Panc1 (cell line): ENCODE results near the gene C6orf89. TPM values are rescaled to one million over a fixed set of nuclear protein-coding genes. Genes with fewer than 3 reads are reported as not detected.

ENCODE experiments used
- ATAC-seq: fragments of 200-7000 bp; cut with Tn5 transposase; 2 replicates; pipeline ENCODE4 v1.9.1; 2020; ENCODE audit warnings: mild to moderate bottlenecking, moderate library complexity
- BruUV-seq: library from RNA; stranded (reverse); fragments of 400-500 nt; replicated peaks from 2 replicates; lab custom pipeline; 2021; lab: Mats Ljungman, UMichigan
- CTCF ChIA-PET: fragments of 300-600 bp; sonication (Branson Sonifier 250); formaldehyde crosslinking; loops from one replicate; lab custom pipeline; 2022; ENCODE audit warnings: antibody characterized with exemption; lab: Charles Lee
- POLR2A ChIA-PET: fragments of 300-600 bp; sonication (Branson Sonifier 250); formaldehyde crosslinking; loops from one replicate; lab custom pipeline; 2022; ENCODE audit warnings: antibody characterized with exemption; lab: Charles Lee
- DNase-seq: peaks from one replicate; pipeline ENCODE4 v3.0.0-alpha.2; 2010; ENCODE audit warnings: low read depth, low spot score
- H3K27ac ChIP-seq: 2 replicates; pipeline ENCODE4 v1.5.1; 2011; ENCODE audit warnings: mild to moderate bottlenecking, low read length, inconsistent platforms
- H3K27me3 ChIP-seq: fragments of 200-500 bp; sonication (Bioruptor generic); 2 replicates; pipeline ENCODE4 v1.6.0; 2014; ENCODE audit warnings: low read length, inconsistent platforms; ENCODE audit not compliant: control insufficient read depth, insufficient read depth
- H3K36me3 ChIP-seq: fragments of 200-500 bp; sonication (Bioruptor generic); 2 replicates; pipeline ENCODE4 v1.5.1; 2014; ENCODE audit warnings: inconsistent platforms, mild to moderate bottlenecking, low read length, moderate library complexity; ENCODE audit not compliant: control insufficient read depth, insufficient read depth
- H3K4me1 ChIP-seq: 2 replicates; pipeline ENCODE4 v1.5.1; 2011; ENCODE audit warnings: inconsistent platforms, mild to moderate bottlenecking, low read length, moderate library complexity; ENCODE audit not compliant: control insufficient read depth, insufficient read depth
- H3K4me3 ChIP-seq, 2 experiments: 2 replicates each; pipeline ENCODE4 v1.5.1; 2011 to 2012; ENCODE audit warnings: low read depth in 2 of 2, low read length in 2 of 2, mild to moderate bottlenecking in 2 of 2, inconsistent platforms in 1 of 2, moderate library complexity in 1 of 2
- H3K9me3 ChIP-seq: fragments of 200-500 bp; sonication (Bioruptor generic); 2 replicates; pipeline ENCODE4 v1.5.1; 2014; ENCODE audit warnings: low read depth, mild to moderate bottlenecking, inconsistent platforms, low read length, moderate library complexity; ENCODE audit not compliant: control insufficient read depth, insufficient read depth
- CTCF ChIP-seq: fragments of 450-650 bp; IDR thresholded peaks from 2 replicates; pipeline ENCODE4 v1.5.1; 2017; ENCODE audit warnings: mild to moderate bottlenecking
- POLR2AphosphoS5 ChIP-seq: IDR thresholded peaks from 2 replicates; pipeline ENCODE4 v1.6.1; 2012; ENCODE audit warnings: mild to moderate bottlenecking, low read depth, low read length, moderate library complexity
- SIN3A ChIP-seq: IDR thresholded peaks from 2 replicates; pipeline ENCODE4 v1.6.1; 2012; ENCODE audit warnings: low read depth, mild to moderate bottlenecking, low read length, moderate library complexity, borderline replicate concordance; ENCODE audit not compliant: insufficient read depth
- TCF7L2 ChIP-seq: IDR thresholded peaks from 2 replicates; pipeline ENCODE4 v1.6.1; 2011; ENCODE audit warnings: mild to moderate bottlenecking, low read depth, low read length, inconsistent platforms
- in situ Hi-C: cut with HindIII; loops from 2 replicates; pipeline ENCODE4 v1.10.0; 2016; ENCODE audit warnings: low sequenced_read_pairs, low pct_unique_long_range_greater_than_20kb
- intact Hi-C: fragments of 100-400 bp; cut with micrococcal nuclease; formaldehyde crosslinking; loops from one replicate; pipeline ENCODE4 v1.10.0; 2022; ENCODE audit not compliant: unreplicated experiment
- total RNA-seq: library from RNA; stranded (reverse); gene quantifications from one replicate; pipeline ENCODE4 v1.2.1, GENCODE V29; 2021; ENCODE audit not compliant: unreplicated experiment
- TF ChIP-seq, protein P1 (sequence below), 2 experiments: IDR thresholded peaks; 2 replicates each; pipeline ENCODE4 v1.6.1; 2011 to 2012; ENCODE audit warnings: low read depth in 2 of 2, control low read depth in 1 of 2, low read length in 1 of 2, mild to moderate bottlenecking in 1 of 2, moderate library complexity in 1 of 2; ENCODE audit not compliant: insufficient read depth in 1 of 2

Gene C6orf89
- total RNA-seq, 1 experiment from 2014 or later = 59.2 TPM

DNA sequence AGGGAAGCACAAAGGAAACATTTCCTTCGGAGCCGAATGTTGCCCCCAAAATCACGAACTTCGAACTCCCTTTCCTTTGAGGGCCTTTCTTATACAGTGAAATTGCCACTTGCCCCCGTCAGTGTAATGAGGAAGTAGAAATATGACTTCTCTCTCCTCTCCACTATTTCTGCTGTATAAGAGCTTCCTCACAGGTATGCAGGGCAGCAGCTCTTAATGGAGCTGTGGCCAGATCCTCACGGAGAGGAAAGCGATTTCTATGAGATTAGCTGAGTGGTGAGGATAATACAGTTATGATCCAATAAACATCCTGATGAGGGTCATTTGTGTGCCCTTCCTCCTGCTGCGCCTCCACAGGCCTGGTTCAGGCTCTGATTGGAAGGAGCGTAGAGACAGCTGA lies 35.7 kb upstream of the C6orf89 start:
- TF ChIP-seq POLR2AphosphoS5 = no peak
- TF ChIP-seq SIN3A = no peak
- TF ChIP-seq TCF7L2 = no peak
- TF ChIP-seq CTCF = no peak
- TF ChIP-seq, protein P1, sequence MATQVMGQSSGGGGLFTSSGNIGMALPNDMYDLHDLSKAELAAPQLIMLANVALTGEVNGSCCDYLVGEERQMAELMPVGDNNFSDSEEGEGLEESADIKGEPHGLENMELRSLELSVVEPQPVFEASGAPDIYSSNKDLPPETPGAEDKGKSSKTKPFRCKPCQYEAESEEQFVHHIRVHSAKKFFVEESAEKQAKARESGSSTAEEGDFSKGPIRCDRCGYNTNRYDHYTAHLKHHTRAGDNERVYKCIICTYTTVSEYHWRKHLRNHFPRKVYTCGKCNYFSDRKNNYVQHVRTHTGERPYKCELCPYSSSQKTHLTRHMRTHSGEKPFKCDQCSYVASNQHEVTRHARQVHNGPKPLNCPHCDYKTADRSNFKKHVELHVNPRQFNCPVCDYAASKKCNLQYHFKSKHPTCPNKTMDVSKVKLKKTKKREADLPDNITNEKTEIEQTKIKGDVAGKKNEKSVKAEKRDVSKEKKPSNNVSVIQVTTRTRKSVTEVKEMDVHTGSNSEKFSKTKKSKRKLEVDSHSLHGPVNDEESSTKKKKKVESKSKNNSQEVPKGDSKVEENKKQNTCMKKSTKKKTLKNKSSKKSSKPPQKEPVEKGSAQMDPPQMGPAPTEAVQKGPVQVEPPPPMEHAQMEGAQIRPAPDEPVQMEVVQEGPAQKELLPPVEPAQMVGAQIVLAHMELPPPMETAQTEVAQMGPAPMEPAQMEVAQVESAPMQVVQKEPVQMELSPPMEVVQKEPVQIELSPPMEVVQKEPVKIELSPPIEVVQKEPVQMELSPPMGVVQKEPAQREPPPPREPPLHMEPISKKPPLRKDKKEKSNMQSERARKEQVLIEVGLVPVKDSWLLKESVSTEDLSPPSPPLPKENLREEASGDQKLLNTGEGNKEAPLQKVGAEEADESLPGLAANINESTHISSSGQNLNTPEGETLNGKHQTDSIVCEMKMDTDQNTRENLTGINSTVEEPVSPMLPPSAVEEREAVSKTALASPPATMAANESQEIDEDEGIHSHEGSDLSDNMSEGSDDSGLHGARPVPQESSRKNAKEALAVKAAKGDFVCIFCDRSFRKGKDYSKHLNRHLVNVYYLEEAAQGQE (IDR thresholded peaks at IDR 0.05; ENCODE audit: insufficient read depth in 1 of 2, low read depth in 2 of 2, low read length in 1 of 2) = no peak
- ChIA-PET CTCF (interaction anchor here (0.5 to 1.1 kb wide), 3 partner anchors 10 to 168 kb away, joined by 3 to 4 read pairs (median 3); no protein-coding TSS in a partner anchor), POLR2A (no interaction called here)
- Histone ChIP-seq H3K27me3 (no peaks in the 10 kb centered on the region), H3K9me3 (no peaks in the 10 kb centered on the region), H3K4me3 (no peak overlapping the region), H3K27ac (0 out of 2 replicates have a peak overlapping the region, but pooled peaks have one; percentile 21), H3K36me3 (peaks cover 4% of the 10 kb centered on the region), H3K4me1 (no peaks in the 10 kb centered on the region; the same call in 1 of the 2 replicates)
- BruUV-seq = no TSS peak
- in situ Hi-C loops = no loop called here
- intact Hi-C loops = loop anchor here (2.0 kb wide), 1 partner anchor 83 kb away; no protein-coding TSS in a partner anchor
- no peak for DNase-seq
- ATAC-seq = no peak

DNA sequence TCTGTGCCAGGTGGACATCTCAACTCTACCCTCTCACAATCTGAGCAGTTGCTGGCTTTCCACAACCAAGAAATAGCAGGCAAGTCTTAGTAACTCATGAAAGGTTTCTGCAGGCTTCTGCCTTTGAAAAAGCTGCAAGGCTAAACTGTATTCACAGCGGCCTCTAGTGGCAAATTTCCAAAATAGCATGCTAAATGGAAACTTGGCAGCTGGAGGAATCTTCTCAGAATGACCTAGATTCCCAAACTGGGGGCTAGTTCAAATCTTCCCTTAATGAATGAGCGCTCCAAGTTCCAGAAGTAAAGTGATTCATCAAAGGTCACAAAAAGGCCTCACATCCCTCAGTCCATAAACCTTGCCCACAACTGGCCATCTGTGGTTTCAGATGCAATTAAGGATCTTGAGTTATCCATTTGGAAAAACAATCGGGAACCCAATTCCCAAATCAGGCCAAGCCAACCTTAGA lies 34.6 kb upstream of the C6orf89 start:
- TF ChIP-seq SIN3A (no peak), CTCF (peak; percentile 87)
- DNase-seq (no peak), ATAC-seq (no peak; the same call in 1 of the 2 replicates)
- ChIA-PET CTCF (interaction anchor here (0.7 to 1.5 kb wide), 3 partner anchors 62 to 99 kb away, joined by 3 to 6 read pairs (median 3); no protein-coding TSS in a partner anchor), POLR2A (no interaction called here)
- in situ Hi-C loops (no loop called here), intact Hi-C loops (loop anchor here (2.0 kb wide), 1 partner anchor 84 kb away; no protein-coding TSS in a partner anchor)
- H3K27me3 ChIP-seq = no peaks in the 10 kb centered on the region
- BruUV-seq = no TSS peak
- H3K36me3 ChIP-seq = peaks cover 11% of the 10 kb centered on the region
- H3K9me3 ChIP-seq = no peaks in the 10 kb centered on the region
- H3K4me1 ChIP-seq = no peaks in the 10 kb centered on the region; the same call in 1 of the 2 replicates
- H3K4me3 ChIP-seq = no peak overlapping the region
- no peak overlapping the region for H3K27ac ChIP-seq
